ENCODE measurements around the gene CHDH. TPM values are rescaled to one million over a fixed set of nuclear protein-coding genes. Genes with fewer than 3 reads are reported as not detected.

The CHDH gene
- total and polyA plus RNA-seq, 2 experiments from 2014 or later, result 31.1 to 62.6 TPM

DNA sequence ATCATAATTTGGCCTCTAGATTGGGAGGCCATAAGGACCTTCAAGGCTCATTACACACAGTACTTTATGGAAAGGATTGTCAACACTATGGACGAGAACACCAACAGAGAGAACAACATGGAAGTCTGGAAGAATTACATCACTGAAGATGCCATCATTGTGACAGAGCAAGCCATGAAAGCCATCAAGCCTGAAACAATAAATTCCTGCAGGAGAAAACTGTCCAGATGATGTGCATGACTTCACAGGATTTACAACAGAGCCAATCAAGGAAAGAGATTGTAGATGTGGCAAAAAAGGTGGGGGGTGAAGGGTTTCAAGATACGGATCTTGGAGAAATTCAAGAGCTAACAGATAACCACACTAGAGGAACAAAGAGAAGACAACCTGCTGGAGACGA, 16.0 kb upstream of the CHDH start:
- H4K20me1 ChIP-seq (ENCODE audit: insufficient read depth, poor library complexity, severe bottlenecking), result no peaks in the 10 kb centered on the region
- no peaks in the 10 kb centered on the region for H3K9me2 ChIP-seq (replicated peaks; ENCODE audit: insufficient read depth)
- no peaks in the 10 kb centered on the region for H3K36me3 ChIP-seq (replicated peaks; ENCODE audit: insufficient read depth, low read depth)
- no peaks in the 10 kb centered on the region for H3K27me3 ChIP-seq
- no peak overlapping the region for H3K4me2 ChIP-seq
- DNase-seq (ENCODE audit: low spot score), result no peak
- H2AFZ ChIP-seq, result no peak overlapping the region
- peak overlapping the region; percentile 67 for H3K27ac ChIP-seq
- no peak overlapping the region for H3K4me3 ChIP-seq
- WGBS (ENCODE audit: low lambda C conversion rate, missing lambda C conversion rate), result 80% methylated on average over 3 of the region's 3 CpGs
- no peaks in the 10 kb centered on the region for H3K4me1 ChIP-seq (ENCODE audit: insufficient read depth)
- TF ChIP-seq, protein P1, sequence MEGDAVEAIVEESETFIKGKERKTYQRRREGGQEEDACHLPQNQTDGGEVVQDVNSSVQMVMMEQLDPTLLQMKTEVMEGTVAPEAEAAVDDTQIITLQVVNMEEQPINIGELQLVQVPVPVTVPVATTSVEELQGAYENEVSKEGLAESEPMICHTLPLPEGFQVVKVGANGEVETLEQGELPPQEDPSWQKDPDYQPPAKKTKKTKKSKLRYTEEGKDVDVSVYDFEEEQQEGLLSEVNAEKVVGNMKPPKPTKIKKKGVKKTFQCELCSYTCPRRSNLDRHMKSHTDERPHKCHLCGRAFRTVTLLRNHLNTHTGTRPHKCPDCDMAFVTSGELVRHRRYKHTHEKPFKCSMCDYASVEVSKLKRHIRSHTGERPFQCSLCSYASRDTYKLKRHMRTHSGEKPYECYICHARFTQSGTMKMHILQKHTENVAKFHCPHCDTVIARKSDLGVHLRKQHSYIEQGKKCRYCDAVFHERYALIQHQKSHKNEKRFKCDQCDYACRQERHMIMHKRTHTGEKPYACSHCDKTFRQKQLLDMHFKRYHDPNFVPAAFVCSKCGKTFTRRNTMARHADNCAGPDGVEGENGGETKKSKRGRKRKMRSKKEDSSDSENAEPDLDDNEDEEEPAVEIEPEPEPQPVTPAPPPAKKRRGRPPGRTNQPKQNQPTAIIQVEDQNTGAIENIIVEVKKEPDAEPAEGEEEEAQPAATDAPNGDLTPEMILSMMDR (IDR thresholded peaks at IDR 0.05; ENCODE audit: poor library complexity), result no peak
- no peaks in the 10 kb centered on the region for H3K79me2 ChIP-seq
- no peaks in the 10 kb centered on the region for H3K9me3 ChIP-seq (ENCODE audit: low read depth)

DNA sequence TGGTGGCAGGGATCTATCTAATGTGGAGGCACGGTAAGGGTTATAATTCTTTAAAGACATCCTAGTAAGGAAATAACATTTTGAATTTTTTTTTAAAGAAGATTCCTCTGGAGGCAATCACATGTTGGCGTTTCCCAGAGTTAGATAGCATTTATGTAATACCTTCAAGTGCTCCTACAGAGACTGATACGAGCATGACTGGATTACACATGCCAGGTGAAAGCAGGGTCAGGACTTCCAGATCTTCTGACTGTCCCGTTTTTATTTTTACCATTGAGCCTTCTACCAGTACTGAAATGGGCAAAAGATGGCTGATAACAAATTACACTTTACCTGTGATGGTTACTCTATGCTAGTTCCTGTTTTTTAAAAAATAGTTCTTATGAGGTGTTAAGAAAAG, 14.0 kb upstream of the CHDH start:
- Histone ChIP-seq H3K27ac (no peak overlapping the region), H3K4me2 (no peak overlapping the region), H3K9me2 (replicated peaks; ENCODE audit: insufficient read depth) (no peaks in the 10 kb centered on the region), H3K9me3 (ENCODE audit: low read depth) (no peaks in the 10 kb centered on the region), H4K20me1 (ENCODE audit: insufficient read depth, poor library complexity, severe bottlenecking) (no peaks in the 10 kb centered on the region), H3K4me1 (ENCODE audit: insufficient read depth) (no peaks in the 10 kb centered on the region), H3K27me3 (no peaks in the 10 kb centered on the region), H3K79me2 (no peaks in the 10 kb centered on the region), H2AFZ (no peak overlapping the region), H3K36me3 (replicated peaks; ENCODE audit: insufficient read depth, low read depth) (no peaks in the 10 kb centered on the region), H3K4me3 (no peak overlapping the region)
- TF ChIP-seq, protein P1 (IDR thresholded peaks at IDR 0.05; ENCODE audit: poor library complexity), result no peak
- TF ChIP-seq EZH2phosphoT487 (IDR thresholded peaks at IDR 0.05; ENCODE audit: low read depth, severe bottlenecking, unreplicated experiment) (no peak), EZH2 (IDR thresholded peaks at IDR 0.05; ENCODE audit: borderline replicate concordance) (no peak)
- WGBS (ENCODE audit: low lambda C conversion rate, missing lambda C conversion rate), result 92% methylated on average over 4 of the region's 4 CpGs
- no peak for DNase-seq (ENCODE audit: low spot score)

- H4K20me1 ChIP-seq (ENCODE audit: insufficient read depth, poor library complexity, severe bottlenecking), result no peaks in the 10 kb centered on the region
- no peak overlapping the region for H3K27ac ChIP-seq
- no peak overlapping the region for H2AFZ ChIP-seq
- 94% methylated on average over 6 of the region's 6 CpGs for WGBS (ENCODE audit: low lambda C conversion rate, missing lambda C conversion rate)
- H3K4me2 ChIP-seq, result no peak overlapping the region
- H3K36me3 ChIP-seq (replicated peaks; ENCODE audit: insufficient read depth, low read depth), result no peaks in the 10 kb centered on the region
- DNase-seq (ENCODE audit: low spot score), result no peak
- no peak for TF ChIP-seq EZH2 (IDR thresholded peaks at IDR 0.05; ENCODE audit: borderline replicate concordance)
- TF ChIP-seq, protein P1 (IDR thresholded peaks at IDR 0.05; ENCODE audit: poor library complexity), result no peak
- no peak for TF ChIP-seq EZH2phosphoT487 (IDR thresholded peaks at IDR 0.05; ENCODE audit: low read depth, severe bottlenecking, unreplicated experiment)
- H3K9me3 ChIP-seq (ENCODE audit: low read depth), result no peaks in the 10 kb centered on the region
- H3K79me2 ChIP-seq, result no peaks in the 10 kb centered on the region
- no peaks in the 10 kb centered on the region for H3K27me3 ChIP-seq
- no peak overlapping the region for H3K4me3 ChIP-seq
- no peaks in the 10 kb centered on the region for H3K4me1 ChIP-seq (ENCODE audit: insufficient read depth)
- H3K9me2 ChIP-seq (replicated peaks; ENCODE audit: insufficient read depth), result no peaks in the 10 kb centered on the region
These were observed 13.0 kb upstream of the CHDH start for GRCh38 chr3:53859178-53859577.

Data from hepatocyte (in vitro differentiated cells).